Keratinocyte (primary cell): ENCODE results near the gene ACACB. TPM values are rescaled to one million over a fixed set of nuclear protein-coding genes. Genes with fewer than 3 reads are reported as not detected.

Experiments used
- DNase-seq: peaks from one replicate; pipeline ENCODE4 v3.0.0-alpha.2; 2011; ENCODE audit warnings: low read depth, missing footprints, low spot score
- FAIRE-seq: peaks from 2 replicates; lab custom pipeline; 2011; peaks lifted over from hg19 to GRCh38; lab: Jason Lieb, UNC
- H2AFZ ChIP-seq: 2 replicates; pipeline ENCODE4 v1.6.0; 2012; ENCODE audit warnings: low read length, control low read depth, inconsistent platforms; ENCODE audit not compliant: control insufficient read depth
- H3K27ac ChIP-seq: 2 replicates; pipeline ENCODE4 v1.5.1; 2011; ENCODE audit warnings: low read length; ENCODE audit not compliant: control insufficient read depth, insufficient read depth
- H3K27me3 ChIP-seq: 3 replicates; pipeline ENCODE4 v1.6.0; 2011; ENCODE audit warnings: low read length; ENCODE audit not compliant: control insufficient read depth, insufficient read depth; ENCODE audit errors: extremely low read depth
- H3K36me3 ChIP-seq, 2 experiments: 2 replicates in 1 of 2; 3 replicates in 1 of 2; pipeline ENCODE4 v1.5.1; 2011; ENCODE audit warnings: low read length in 2 of 2, mild to moderate bottlenecking in 1 of 2; ENCODE audit not compliant: control insufficient read depth in 2 of 2, insufficient read depth in 2 of 2; ENCODE audit errors: extremely low read depth in 1 of 2
- H3K4me1 ChIP-seq: 3 replicates; pipeline ENCODE4 v1.5.1; 2011; ENCODE audit warnings: low read length; ENCODE audit not compliant: control insufficient read depth, insufficient read depth; ENCODE audit errors: extremely low read depth
- H3K4me2 ChIP-seq: 3 replicates; pipeline ENCODE4 v1.6.0; 2011; ENCODE audit warnings: low read depth, low read length; ENCODE audit not compliant: control insufficient read depth, insufficient read depth; ENCODE audit errors: extremely low read depth
- H3K4me3 ChIP-seq, 3 experiments: fragments of 200-600 bp in 1 of 3; sonication (generic) in 1 of 3; 2 replicates in 2 of 3; 3 replicates in 1 of 3; pipeline ENCODE4 v1.5.1; 2011 to 2016; ENCODE audit warnings: low read length in 3 of 3, mild to moderate bottlenecking in 3 of 3, control low read depth in 2 of 3, inconsistent platforms in 1 of 3, low read depth in 1 of 3, mixed read lengths in 1 of 3, mixed run types in 1 of 3, moderate library complexity in 1 of 3; ENCODE audit not compliant: control insufficient read depth in 2 of 3, insufficient read depth in 2 of 3; ENCODE audit errors: extremely low read depth in 1 of 3
- H3K79me2 ChIP-seq: 2 replicates; pipeline ENCODE4 v1.6.0; 2012; ENCODE audit warnings: low read length; ENCODE audit not compliant: control insufficient read depth, insufficient read depth
- H3K9ac ChIP-seq: 3 replicates; pipeline ENCODE4 v1.6.0; 2011; ENCODE audit warnings: low read length; ENCODE audit not compliant: control insufficient read depth, insufficient read depth; ENCODE audit errors: extremely low read depth
- H3K9me1 ChIP-seq: 3 replicates; pipeline ENCODE4 v1.6.0; 2011; ENCODE audit warnings: low read length; ENCODE audit not compliant: control insufficient read depth, insufficient read depth; ENCODE audit errors: extremely low read depth
- H3K9me3 ChIP-seq: 2 replicates; pipeline ENCODE4 v1.5.1; 2012; ENCODE audit warnings: low read depth, low read length; ENCODE audit not compliant: control insufficient read depth
- H4K20me1 ChIP-seq: 3 replicates; pipeline ENCODE4 v1.6.0; 2011; ENCODE audit warnings: low read length; ENCODE audit not compliant: control insufficient read depth, insufficient read depth; ENCODE audit errors: extremely low read depth
- CTCF ChIP-seq, 3 experiments: IDR thresholded peaks in 1 of 3; conservative IDR thresholded peaks in 1 of 3; optimal IDR thresholded peaks in 1 of 3; 2 replicates in 2 of 3; 3 replicates in 1 of 3; pipeline versions ENCODE3 to v1.5.1; 2011; ENCODE audit warnings: low read length in 3 of 3, mild to moderate bottlenecking in 3 of 3, moderate library complexity in 2 of 3, control low read depth in 1 of 3, inconsistent platforms in 1 of 3; ENCODE audit not compliant: insufficient read depth in 2 of 3; ENCODE audit errors: extremely low read depth in 1 of 3
- EZH2 ChIP-seq: IDR thresholded peaks from one replicate; pipeline ENCODE4 v1.6.1; 2012; ENCODE audit warnings: inconsistent platforms, mild to moderate bottlenecking, low read length, moderate library complexity
- dilution Hi-C: fragments of 300-500 bp; cut with MboI; formaldehyde crosslinking; loops from one replicate; pipeline ENCODE4 v1.7.0; 2020; ENCODE audit warnings: low sequenced_read_pairs; ENCODE audit not compliant: extremely low pct_ligation_motif_present
- polyA plus RNA-seq, 5 experiments: library from polyadenylated mRNA; depleted of rRNA in 3 of 5; stranded (reverse) in 3 of 5; stranded (forward) in 1 of 5; unstranded in 1 of 5; fragments of >200 nt; gene quantifications; 1 replicate in 1 of 5; 2 replicates in 3 of 5; 3 replicates in 1 of 5; pipeline versions ENCODE4 v1.2.1 to v1.2.3, GENCODE V29; 2011 to 2012; ENCODE audit warnings: missing spikeins in 2 of 5, low read depth in 1 of 5, low replicate concordance in 1 of 5

ACACB gene
- polyA plus RNA-seq, 1 donor (not counting 4 experiments of a cell fraction or from before 2014, with no cell fraction given), result 1.3 TPM

- H4K20me1 ChIP-seq, result no peaks in the 10 kb centered on the region
- no peak overlapping the region for H3K4me3 ChIP-seq
- DNase-seq (peak; percentile 63), FAIRE-seq (peak; percentile 89)
- H3K4me2 ChIP-seq, result peak overlapping the region; percentile 39
- TF ChIP-seq EZH2 (no peak), CTCF (optimal IDR thresholded peaks at IDR 0.05 in 1 of 3, IDR thresholded peaks at IDR 0.05 in 1 of 3, conservative IDR thresholded peaks at IDR 0.05 in 1 of 3; ENCODE audit: extremely low read depth in 1 of 3, insufficient read depth in 2 of 3, low read length in 3 of 3) (no peak)
- H3K36me3 ChIP-seq, result no peaks in the 10 kb centered on the region
- peaks cover 16% of the 10 kb centered on the region for H3K4me1 ChIP-seq
- peak overlapping the region; percentile 78 for H3K27ac ChIP-seq
- H3K9ac ChIP-seq, result peak overlapping the region; percentile 34
- H2AFZ ChIP-seq, result no peak overlapping the region
- H3K9me1 ChIP-seq, result no peaks in the 10 kb centered on the region
- no peaks in the 10 kb centered on the region for H3K79me2 ChIP-seq
- dilution Hi-C loops, result no loop called here
- no peaks in the 10 kb centered on the region for H3K27me3 ChIP-seq
- H3K9me3 ChIP-seq, result no peaks in the 10 kb centered on the region
These were observed 76.0 kb downstream of the ACACB start for GRCh38 chr12:109192358-109192757.

GRCh38 chr12:109193896-109194295 lies 77.5 kb downstream of the ACACB start:
- H3K4me1 ChIP-seq, result peaks cover 16% of the 10 kb centered on the region
- no peak overlapping the region for H3K4me3 ChIP-seq
- H3K4me2 ChIP-seq, result no peak overlapping the region
- H2AFZ ChIP-seq, result no peak overlapping the region
- no peak overlapping the region for H3K27ac ChIP-seq
- H3K36me3 ChIP-seq, result no peaks in the 10 kb centered on the region
- no peaks in the 10 kb centered on the region for H3K9me1 ChIP-seq
- DNase-seq (no peak), FAIRE-seq (no peak)
- H3K79me2 ChIP-seq, result no peaks in the 10 kb centered on the region
- H3K9ac ChIP-seq, result no peak overlapping the region
- no peaks in the 10 kb centered on the region for H3K27me3 ChIP-seq
- H3K9me3 ChIP-seq, result no peaks in the 10 kb centered on the region
- dilution Hi-C loops, result no loop called here
- no peak for TF ChIP-seq CTCF (optimal IDR thresholded peaks at IDR 0.05 in 1 of 3, IDR thresholded peaks at IDR 0.05 in 1 of 3, conservative IDR thresholded peaks at IDR 0.05 in 1 of 3; ENCODE audit: extremely low read depth in 1 of 3, insufficient read depth in 2 of 3, low read length in 3 of 3)
- no peaks in the 10 kb centered on the region for H4K20me1 ChIP-seq
